ENCODE measurements around the gene CDH26.
"Not testable (repeated sequence)": the region's sequence is repeated elsewhere in the genome, so short reads cannot be mapped to it uniquely, and the experiment has no call there.

The CDH26 gene

GRCh38 chr20:59942245-59942644 is 16.0 kb upstream of the CDH26 start:
- peak in 1 of 2 donors; percentile 21 for DNase-seq

GRCh38 chr20:59944726-59945125 is 13.5 kb upstream of the CDH26 start:
- DNase-seq, result no peak

GRCh38 chr20:59945175-59945574 is 13.0 kb upstream of the CDH26 start:
- DNase-seq, result no peak

GRCh38 chr20:59945731-59946130 is 12.5 kb upstream of the CDH26 start:
- no peak for DNase-seq

- no peak for DNase-seq
Measured at GRCh38 chr20:59947376-59947775, 10.8 kb upstream of the CDH26 start.

- no peak for DNase-seq
Measured at GRCh38 chr20:59948212-59948611, 10.0 kb upstream of the CDH26 start.

- DNase-seq, result peak; percentile 52 to 53
Measured at GRCh38 chr20:59948828-59949720, 9.1 kb upstream of the CDH26 start.

GRCh38 chr20:59949911-59950310 is 8.3 kb upstream of the CDH26 start:
- no peak for DNase-seq

- DNase-seq, result no peak
Measured at GRCh38 chr20:59954718-59955117, 3.5 kb upstream of the CDH26 start.

- peak; percentile 32 to 41 for DNase-seq
Measured at GRCh38 chr20:59955131-59955796, 3.0 kb upstream of the CDH26 start.

GRCh38 chr20:59957568-59957967 is 655 bp upstream of the CDH26 start:
- not testable (repeated sequence) for DNase-seq

- no peak for DNase-seq
Measured at GRCh38 chr20:59958626-59959025, 403 bp downstream of the CDH26 start.

- DNase-seq, result no peak
Measured at GRCh38 chr20:59961423-59961822, 3.2 kb downstream of the CDH26 start.

- DNase-seq, result no peak
Measured at GRCh38 chr20:59962155-59962554, 3.9 kb downstream of the CDH26 start.

- DNase-seq, result no peak
Measured at GRCh38 chr20:59966428-59966827, 8.2 kb downstream of the CDH26 start.

GRCh38 chr20:59971428-59971827 is 13.2 kb downstream of the CDH26 start:
- no peak for DNase-seq

- peak; percentile 55 to 77 for DNase-seq
Measured at GRCh38 chr20:59972037-59972801, 14.0 kb downstream of the CDH26 start.

- no peak for DNase-seq
Measured at GRCh38 chr20:59976156-59976782, 18.0 kb downstream of the CDH26 start.

- no peak for DNase-seq
Measured at GRCh38 chr20:59977086-59977485, 18.9 kb downstream of the CDH26 start.

- no peak for DNase-seq
Measured at GRCh38 chr20:59983076-59983475, 24.9 kb downstream of the CDH26 start.

GRCh38 chr20:59984541-59984940 is 26.3 kb downstream of the CDH26 start:
- DNase-seq, result peak; percentile 35 to 57

- DNase-seq, result no peak
Measured at GRCh38 chr20:59985164-59985563, 26.9 kb downstream of the CDH26 start.

GRCh38 chr20:59985864-59986263 is 27.6 kb downstream of the CDH26 start:
- peak; percentile 21 to 39 for DNase-seq

Data from inflammatory macrophage (primary cell).